Tibial nerve (tissue), 4 donors: ENCODE measurements around the gene ALDH3A1. TPM values are rescaled to one million over a fixed set of nuclear protein-coding genes. Genes with fewer than 3 reads are reported as not detected.

Source experiments
- DNase-seq, 2 donors: peaks; one replicate each; pipeline ENCODE4 v3.0.0-alpha.2; 2019; ENCODE audit warnings: low spot score in 2 of 2
- H3K27ac ChIP-seq, 4 donors: fragments of 200-600 bp; sonication (generic) in 3 of 4; one replicate each; pipeline ENCODE4 v1.5.1; 2017 to 2019; ENCODE audit warnings: mild to moderate bottlenecking in 1 of 4
- H3K27me3 ChIP-seq, 2 donors: fragments of 200-600 bp; sonication (generic) in 1 of 2; one replicate each; pipeline versions ENCODE4 v1.5.1 to v1.6.0; 2017 to 2019
- H3K36me3 ChIP-seq, 3 donors: fragments of 200-600 bp; sonication (generic); one replicate each; pipeline ENCODE4 v1.5.1; 2018 to 2019
- H3K4me1 ChIP-seq, 4 donors: fragments of 200-600 bp; sonication (generic) in 3 of 4; one replicate each; pipeline ENCODE4 v1.5.1; 2017 to 2019
- H3K4me3 ChIP-seq, 4 donors: fragments of 200-600 bp; sonication (generic) in 3 of 4; one replicate each; pipeline ENCODE4 v1.5.1; 2017 to 2019; ENCODE audit warnings: mild to moderate bottlenecking in 1 of 4, moderate library complexity in 1 of 4
- H3K9me3 ChIP-seq, 4 donors: fragments of 200-600 bp; sonication (generic) in 3 of 4; one replicate each; pipeline ENCODE4 v1.5.1; 2017 to 2019
- EP300 ChIP-seq, 2 donors: sonication (generic); formaldehyde crosslinking; IDR thresholded peaks; one replicate each; pipeline ENCODE4 v1.6.1; 2017; ENCODE audit warnings: antibody characterized with exemption in 2 of 2, mild to moderate bottlenecking in 1 of 2
- POLR2A ChIP-seq, 2 donors: fragments of 450-650 bp; IDR thresholded peaks; one replicate each; pipeline ENCODE4 v1.6.1; 2017; ENCODE audit warnings: antibody characterized with exemption in 2 of 2, mild to moderate bottlenecking in 2 of 2, moderate library complexity in 2 of 2
- WGBS, 2 donors: methylation state at CpG; one replicate each; pipeline ENCODE4 v1.1.5; 2018; 5-methylcytosine and 5-hydroxymethylcytosine counted together
- total RNA-seq, 4 donors: library from RNA; depleted of rRNA; stranded (reverse); fragments of >200 nt; gene quantifications; one replicate each; pipeline ENCODE4 v1.1.0, GENCODE V29; 2016
- TF ChIP-seq, protein P1 (sequence below), 5 experiments: fragments of 200-600 bp in 3 of 5; fragments of 450-650 bp in 2 of 5; sonication (generic) in 3 of 5; IDR thresholded peaks; one replicate each; pipeline ENCODE4 v1.5.1; 2016 to 2019; ENCODE audit warnings: antibody characterized with exemption in 5 of 5, mild to moderate bottlenecking in 3 of 5, moderate library complexity in 2 of 5

Gene ALDH3A1
- total RNA-seq, 4 donors from 2014 or later: 0.21 to 2.1 (median 1.7) TPM; not detected in 1

- no peaks in the 10 kb centered on the region for H3K36me3 ChIP-seq
- H3K9me3 ChIP-seq: no peaks in the 10 kb centered on the region
- WGBS, 2 donors: 96 to 97% methylated on average over 8 to 11 of the region's 11 CpGs
- no peaks in the 10 kb centered on the region for H3K27me3 ChIP-seq
- H3K27ac ChIP-seq: no peak overlapping the region
- H3K4me3 ChIP-seq: no peak overlapping the region
- TF ChIP-seq, protein P1, sequence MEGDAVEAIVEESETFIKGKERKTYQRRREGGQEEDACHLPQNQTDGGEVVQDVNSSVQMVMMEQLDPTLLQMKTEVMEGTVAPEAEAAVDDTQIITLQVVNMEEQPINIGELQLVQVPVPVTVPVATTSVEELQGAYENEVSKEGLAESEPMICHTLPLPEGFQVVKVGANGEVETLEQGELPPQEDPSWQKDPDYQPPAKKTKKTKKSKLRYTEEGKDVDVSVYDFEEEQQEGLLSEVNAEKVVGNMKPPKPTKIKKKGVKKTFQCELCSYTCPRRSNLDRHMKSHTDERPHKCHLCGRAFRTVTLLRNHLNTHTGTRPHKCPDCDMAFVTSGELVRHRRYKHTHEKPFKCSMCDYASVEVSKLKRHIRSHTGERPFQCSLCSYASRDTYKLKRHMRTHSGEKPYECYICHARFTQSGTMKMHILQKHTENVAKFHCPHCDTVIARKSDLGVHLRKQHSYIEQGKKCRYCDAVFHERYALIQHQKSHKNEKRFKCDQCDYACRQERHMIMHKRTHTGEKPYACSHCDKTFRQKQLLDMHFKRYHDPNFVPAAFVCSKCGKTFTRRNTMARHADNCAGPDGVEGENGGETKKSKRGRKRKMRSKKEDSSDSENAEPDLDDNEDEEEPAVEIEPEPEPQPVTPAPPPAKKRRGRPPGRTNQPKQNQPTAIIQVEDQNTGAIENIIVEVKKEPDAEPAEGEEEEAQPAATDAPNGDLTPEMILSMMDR (IDR thresholded peaks at IDR 0.05): no peak
- TF ChIP-seq POLR2A (IDR thresholded peaks at IDR 0.05) (no peak), EP300 (IDR thresholded peaks at IDR 0.05) (no peak)
- DNase-seq: no peak
- peaks cover 0 to 15% (median 6%) of the 10 kb centered on the region in 4 donors for H3K4me1 ChIP-seq
Observed at GRCh38 chr17:19755821-19756510, 7.9 kb upstream of the ALDH3A1 start.

DNA sequence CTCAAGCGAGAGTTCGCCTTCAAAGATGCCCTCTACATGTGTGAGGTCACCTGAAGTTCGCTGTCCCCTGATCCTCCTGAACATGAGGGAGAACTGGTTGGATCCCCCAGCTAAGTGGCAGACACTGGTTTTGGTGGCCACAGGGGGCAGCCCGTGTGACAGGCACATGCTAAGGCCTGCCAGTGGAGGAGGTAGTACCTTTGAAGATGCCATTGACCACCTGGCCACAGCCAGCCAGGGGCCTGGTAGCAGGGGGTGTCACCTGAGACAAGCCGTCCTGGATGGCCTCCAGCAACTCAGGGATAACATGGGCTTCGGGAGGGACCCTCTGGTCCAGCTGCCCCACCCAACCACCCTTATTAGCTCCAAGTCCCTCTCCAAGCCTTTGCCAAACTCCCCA lies 7.3 kb upstream of the ALDH3A1 start:
- TF ChIP-seq, protein P1 (IDR thresholded peaks at IDR 0.05): no peak
- TF ChIP-seq POLR2A (IDR thresholded peaks at IDR 0.05) (no peak), EP300 (IDR thresholded peaks at IDR 0.05) (no peak)
- H3K27me3 ChIP-seq: no peaks in the 10 kb centered on the region
- H3K27ac ChIP-seq: no peak overlapping the region
- H3K4me3 ChIP-seq: no peak overlapping the region
- H3K36me3 ChIP-seq: no peaks in the 10 kb centered on the region
- H3K4me1 ChIP-seq: peaks cover 0 to 15% (median 6%) of the 10 kb centered on the region in 4 donors
- WGBS, 2 donors: 90 to 93% methylated on average over 5 to 6 of the region's 6 CpGs
- H3K9me3 ChIP-seq: no peaks in the 10 kb centered on the region
- DNase-seq: no peak

DNA sequence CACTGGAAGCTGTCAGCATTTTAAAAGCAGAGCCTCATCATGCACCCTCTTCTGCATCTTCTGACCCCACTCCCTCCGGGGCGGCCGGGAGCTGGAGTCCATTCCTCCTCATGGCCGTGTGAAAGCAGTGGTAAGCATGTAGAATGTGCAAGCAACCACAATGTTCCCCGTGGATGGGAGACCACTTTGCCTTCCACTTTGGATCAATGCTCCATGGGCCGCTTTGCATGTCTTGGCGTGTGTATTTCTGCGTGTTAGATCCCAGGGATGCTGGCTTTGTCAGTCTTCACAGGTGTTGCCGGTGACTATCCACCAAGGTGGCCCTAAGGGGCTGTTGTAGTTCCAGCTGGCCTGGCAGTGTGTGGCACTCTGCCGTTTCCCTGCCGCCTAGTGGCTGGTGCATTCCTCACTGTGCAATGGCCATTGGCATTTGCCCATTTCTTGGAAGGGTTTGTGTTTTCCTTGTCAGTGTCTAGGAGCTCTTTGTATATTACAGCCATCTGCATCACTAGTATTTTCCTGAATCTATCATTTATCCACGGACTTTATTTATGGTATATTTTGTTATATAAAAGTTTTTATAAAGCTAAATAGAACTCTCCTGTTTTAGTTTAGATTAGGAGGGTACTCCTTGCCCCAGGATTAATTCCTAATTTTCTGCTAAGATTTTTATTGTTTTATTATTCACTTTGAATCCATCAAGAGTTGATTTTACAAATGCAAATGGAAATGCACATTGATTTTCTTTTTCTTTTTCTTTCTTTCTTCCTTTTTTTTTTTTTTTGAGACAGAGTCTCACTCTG lies 5.8 kb upstream of the ALDH3A1 start:
- Histone ChIP-seq H3K36me3 (no peaks in the 10 kb centered on the region), H3K9me3 (no peaks in the 10 kb centered on the region), H3K27me3 (no peaks in the 10 kb centered on the region), H3K4me3 (no peak overlapping the region), H3K27ac (no peak overlapping the region), H3K4me1 (peaks cover 0 to 17% (median 6%) of the 10 kb centered on the region in 4 donors)
- no peak for DNase-seq
- 71 to 76% methylated on average over 12 of the region's 12 CpGs for WGBS, 2 donors
- no peak for TF ChIP-seq POLR2A (IDR thresholded peaks at IDR 0.05)
- TF ChIP-seq, protein P1 (IDR thresholded peaks at IDR 0.05): peak in 4 of 5 experiments; percentile 29 to 43 (median 32)

- Histone ChIP-seq H3K4me1 (peaks cover 0 to 25% (median 9%) of the 10 kb centered on the region in 4 donors), H3K4me3 (no peak overlapping the region), H3K36me3 (no peaks in the 10 kb centered on the region), H3K27ac (peak overlapping the region in 3 of 4 donors; percentile 21 to 75 (median 55)), H3K27me3 (no peaks in the 10 kb centered on the region), H3K9me3 (no peaks in the 10 kb centered on the region)
- 44 to 67% methylated on average over 9 to 12 of the region's 12 CpGs for WGBS, 2 donors
- TF ChIP-seq, protein P1 (IDR thresholded peaks at IDR 0.05): no peak
- TF ChIP-seq POLR2A (IDR thresholded peaks at IDR 0.05) (no peak), EP300 (IDR thresholded peaks at IDR 0.05) (no peak)
- no peak for DNase-seq
Observed at GRCh38 chr17:19753051-19753509, 5.0 kb upstream of the ALDH3A1 start.
